ENCODE data around the gene GPR26.
"Not testable (repeated sequence)": the region's sequence is repeated elsewhere in the genome, so short reads cannot be mapped to it uniquely, and the experiment has no call there.

Gene GPR26

GRCh38 chr10:123718544-123719060, 52.4 kb downstream of the GPR26 start:
- no peak for DNase-seq

DNA sequence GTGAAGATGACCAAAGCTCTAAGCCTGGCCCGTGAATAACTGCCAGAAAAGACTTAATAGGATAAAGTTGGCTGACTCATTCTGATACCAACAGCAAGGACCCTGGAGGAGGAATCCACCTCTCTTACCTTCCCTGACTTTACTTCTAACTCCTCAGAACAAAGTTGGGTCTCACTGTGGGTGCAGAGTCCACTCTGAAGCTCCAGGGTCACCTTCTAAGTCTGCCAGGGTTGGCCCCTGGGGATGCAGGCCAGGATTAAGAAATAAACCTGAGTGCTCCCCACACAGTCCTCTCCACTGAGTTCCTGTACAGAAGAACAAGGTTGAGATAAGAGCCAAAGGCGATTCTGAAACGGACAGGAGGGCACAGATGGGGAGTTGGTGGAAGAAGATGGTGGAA, 54.4 kb downstream of the GPR26 start:
- DNase-seq, result no peak

DNA sequence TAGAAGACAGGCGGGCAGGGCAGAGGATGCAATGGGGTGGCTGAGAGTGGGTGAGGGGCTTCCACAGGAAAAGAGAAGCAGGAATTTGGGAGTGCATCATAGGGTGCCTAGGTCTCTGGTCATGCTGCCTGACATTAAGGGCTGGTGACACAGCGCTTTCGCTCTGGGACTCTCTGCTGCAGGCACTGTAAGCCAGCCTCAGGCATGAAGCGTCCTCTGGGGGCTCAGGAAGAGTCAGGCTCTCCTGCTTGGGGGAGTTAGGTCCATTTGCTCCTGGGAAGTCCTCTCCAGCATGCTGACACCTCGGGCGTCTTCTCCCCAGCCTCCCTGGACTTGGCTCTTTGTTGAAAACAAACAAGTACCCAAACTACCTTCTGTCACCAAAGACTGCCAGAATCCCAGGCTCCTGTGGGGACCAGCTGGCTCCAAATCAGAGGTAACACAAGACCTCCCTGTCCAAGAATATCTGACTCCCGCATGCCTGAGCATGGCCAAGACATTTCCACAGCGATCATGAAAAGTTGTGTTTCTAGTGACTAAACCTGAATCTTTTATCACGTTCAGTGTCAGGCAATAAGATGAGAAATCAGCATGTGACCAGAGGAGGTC, 55.4 kb downstream of the GPR26 start:
- no peak for DNase-seq

DNA sequence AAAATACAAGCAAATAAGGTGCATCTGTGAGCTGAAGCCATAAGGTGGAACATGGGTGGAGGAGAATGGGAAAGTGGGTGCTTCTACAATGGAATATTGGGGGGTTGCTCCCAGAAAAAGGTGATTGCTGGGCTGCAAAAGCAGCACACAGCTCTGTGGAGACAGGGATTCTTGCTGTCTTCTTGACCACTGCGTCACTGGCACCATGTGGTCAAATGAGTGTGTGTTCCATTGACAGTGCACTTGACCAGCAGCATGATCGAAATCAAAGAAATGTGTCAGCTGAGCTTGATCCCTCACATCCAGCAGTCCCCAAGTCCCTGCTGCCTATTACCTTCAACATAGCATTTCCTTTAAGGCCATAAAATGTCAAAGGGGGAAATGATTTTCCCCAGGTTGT, 56.2 kb downstream of the GPR26 start:
- DNase-seq, result no peak

- DNase-seq, result no peak
These were observed 58.6 kb downstream of the GPR26 start for GRCh38 chr10:123724747-123725146.

DNA sequence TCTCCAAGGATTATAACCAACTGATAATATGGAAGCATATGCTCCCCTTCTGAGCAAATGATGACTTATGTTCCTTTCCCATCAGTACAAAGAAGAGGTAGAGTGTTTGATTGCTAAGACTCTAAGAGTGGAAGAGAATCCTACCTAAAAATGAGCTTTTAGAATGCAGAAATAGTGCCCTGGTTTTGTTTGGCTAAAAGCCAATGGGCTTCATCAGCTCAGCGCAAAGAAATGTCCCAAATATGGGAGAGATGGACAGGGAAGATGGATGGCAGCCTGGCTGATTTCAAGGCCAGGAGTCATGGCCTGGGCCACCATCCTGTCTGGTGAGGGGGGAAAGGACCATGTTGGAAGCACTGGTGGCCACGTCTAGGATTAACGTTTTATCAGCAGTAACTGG, 60.2 kb downstream of the GPR26 start:
- DNase-seq, result no peak

DNA sequence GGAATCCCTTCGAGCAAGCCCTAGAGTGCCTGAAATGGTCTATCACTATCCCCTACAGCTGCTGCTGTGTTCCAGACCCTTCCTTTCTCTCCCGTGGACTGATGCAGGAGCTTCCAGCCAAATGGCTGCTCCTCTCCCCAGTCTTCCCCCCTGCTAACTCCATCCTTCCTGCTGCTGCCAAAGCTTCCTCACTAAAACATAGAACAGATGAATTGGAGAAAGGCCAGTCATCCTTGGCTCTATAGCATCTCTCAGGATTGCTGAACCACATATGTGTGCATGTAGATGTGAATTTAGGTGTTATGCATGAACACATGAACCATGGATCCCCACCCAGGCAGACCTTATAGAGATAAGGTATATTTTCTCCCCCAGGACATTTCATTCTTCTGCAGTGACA, 60.7 kb downstream of the GPR26 start:
- DNase-seq, result no peak

GRCh38 chr10:123729523-123729922, 63.4 kb downstream of the GPR26 start:
- no peak for DNase-seq

GRCh38 chr10:123736917-123737316, 70.8 kb downstream of the GPR26 start:
- not testable (repeated sequence) for DNase-seq

DNA sequence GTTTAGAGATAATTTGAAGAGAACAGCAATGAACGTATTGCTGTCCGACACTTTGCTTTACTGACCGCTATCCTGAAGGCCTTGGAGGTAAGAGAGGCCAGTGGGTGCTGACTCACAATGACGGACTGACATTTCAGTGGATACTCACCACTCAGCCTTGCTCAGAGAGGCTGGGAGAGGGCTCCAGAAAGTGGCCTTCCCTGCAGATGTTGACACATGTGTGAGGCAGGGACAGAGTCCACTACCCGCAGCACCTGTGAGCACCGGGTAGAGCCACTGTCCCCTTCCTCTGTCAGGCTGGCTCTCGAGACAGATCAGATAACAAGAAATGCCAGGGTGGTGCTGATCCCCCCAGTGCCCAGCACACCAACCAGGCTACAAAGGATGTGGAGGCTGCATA, 75.0 kb downstream of the GPR26 start:
- no peak for DNase-seq

GRCh38 chr10:123741711-123742110, 75.6 kb downstream of the GPR26 start:
- DNase-seq, result no peak

- DNase-seq, result no peak
These were observed 76.7 kb downstream of the GPR26 start for GRCh38 chr10:123742751-123743440.

GRCh38 chr10:123743441-123744223, 77.5 kb downstream of the GPR26 start:
- no peak for DNase-seq

GRCh38 chr10:123744224-123744536, 78.0 kb downstream of the GPR26 start:
- no peak for DNase-seq

Measured in eye (tissue), 1 donor.